ENCODE results near the gene AKT2.

DNA sequence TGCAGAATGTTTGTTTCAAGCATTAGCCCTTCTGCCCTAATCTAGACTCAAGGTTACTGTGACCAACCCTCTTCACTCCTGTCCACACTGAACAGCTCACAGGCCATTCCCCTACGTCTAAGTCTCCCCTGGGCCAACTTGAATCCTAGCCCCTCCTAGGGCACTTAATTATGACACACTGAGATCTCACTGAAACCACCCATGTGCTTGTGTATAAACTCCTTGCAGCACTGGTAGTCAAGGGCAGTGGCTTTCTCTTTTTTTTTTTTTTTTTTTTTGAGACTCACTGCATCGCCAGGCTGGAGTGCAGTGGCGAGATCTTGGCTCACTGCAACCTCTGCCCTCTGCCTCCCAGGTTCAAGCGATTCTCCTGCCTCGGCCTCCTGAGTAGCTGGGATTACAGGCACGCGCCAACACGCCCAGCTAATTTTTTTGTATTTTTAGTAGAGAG is 1.9 kb upstream of the AKT2 start:
- TF ChIP-seq TAF1 (IDR thresholded peaks at IDR 0.05; ENCODE audit: low read depth, low read length): no peak
- TF ChIP-seq POLR2A (IDR thresholded peaks at IDR 0.05; ENCODE audit: low read depth, low read length): no peak
- TF ChIP-seq PAX5 (IDR thresholded peaks at IDR 0.05; ENCODE audit: insufficient read depth, low read length, severe bottlenecking): no peak
- no peak for TF ChIP-seq SPI1 (IDR thresholded peaks at IDR 0.05; ENCODE audit: low read depth, low read length)
